Psoas muscle (tissue), 8 donors: ENCODE data around the gene ASB2. TPM values are rescaled to one million over a fixed set of nuclear protein-coding genes. Genes with fewer than 3 reads are reported as not detected.
A peak's percentile ranks its signal among the peaks of the same experiment; 100 is the strongest.

ENCODE experiments used
- ATAC-seq, 4 donors: fragments of 200-7000 bp; cut with Tn5 transposase; one replicate each; pipeline ENCODE4 v1.9.1; 2020; ENCODE audit warnings: moderate library complexity in 3 of 4, mild to moderate bottlenecking in 2 of 4
- DNase-seq, 2 donors: peaks; one replicate each; pipeline ENCODE4 v3.0.0-alpha.2; 2020
- H3K27ac ChIP-seq: fragments of 200-600 bp; one replicate; pipeline ENCODE4 v1.8.0; 2022
- H3K27me3 ChIP-seq, 3 donors: fragments of 200-600 bp in 1 of 3; one replicate each; pipeline versions ENCODE4 v1.6.1 to v1.8.0; 2013 to 2022; ENCODE audit warnings: low read length in 2 of 3, mild to moderate bottlenecking in 2 of 3, moderate library complexity in 1 of 3; ENCODE audit not compliant: insufficient read depth in 3 of 3
- H3K36me3 ChIP-seq, 2 donors: fragments of 200-600 bp in 1 of 2; one replicate each; pipeline versions ENCODE4 v1.6.1 to v1.8.0; 2013 to 2022; ENCODE audit warnings: low read depth in 1 of 2, mild to moderate bottlenecking in 1 of 2, moderate library complexity in 1 of 2; ENCODE audit not compliant: insufficient read depth in 1 of 2
- H3K4me1 ChIP-seq: fragments of 200-600 bp; one replicate; pipeline ENCODE4 v1.8.0; 2022
- H3K4me3 ChIP-seq: fragments of 200-600 bp; one replicate; pipeline ENCODE4 v1.8.0; 2022; ENCODE audit warnings: mild to moderate bottlenecking
- H3K9me3 ChIP-seq: fragments of 200-600 bp; one replicate; pipeline ENCODE4 v1.8.0; 2022
- CTCF ChIP-seq: fragments of 200-600 bp; IDR thresholded peaks from one replicate; pipeline ENCODE4 v1.8.0; 2022; ENCODE audit warnings: antibody characterized with exemption
- WGBS, 3 donors: extraction: QIAGEN DNeasy Blood & Tissue Kit; methylation state at CpG; one replicate each; pipeline versions ENCODE4 v1.1.6 to v1.1.7; 2013; 5-methylcytosine and 5-hydroxymethylcytosine counted together
- intact Hi-C, 2 donors: fragments of 100-400 bp; cut with DNase I; formaldehyde crosslinking; loops; one replicate each; pipeline versions ENCODE4 v1.11.0 to v1.14.2; 2022
- polyA plus RNA-seq, 3 donors: library from polyadenylated mRNA; stranded (reverse); fragments of 200-250 nt; gene quantifications; one replicate each; pipeline ENCODE4 v1.2.3, GENCODE V29; 2013
- total RNA-seq, 4 donors: library from RNA; stranded (reverse); fragmentation: NEBNext Ultra II Directional in 2 of 4; extraction: Animal tissue kit (Norgen Biotek cat#: 25700) in 2 of 4; gene quantifications; one replicate each; pipeline versions ENCODE4 v1.2.1 to v1.2.4, GENCODE V29; 2021 to 2023
- donor health status: healthy with polysubstance abuse.
- donor health status: DM: no; HTN: no; CAD: no; lungs with moderate emphysema.
- donor health status: Bipolar disorder and iron deficiency.
- donor health status: healthy.
- donor health status: DM: yes; HTN: yes; CAD: no.
- donor health status: DM: no; HTN: no; CAD: no.
- donor health status: DM: no; HTN: no; CAD: no.
- donor health status: DM: yes; HTN: yes; CAD: no.

ASB2 gene
- total and polyA plus RNA-seq, 7 donors, result 41.2 to 460 (median 230) TPM

GRCh38 chr14:93962701-93963601, 13.4 kb downstream of the ASB2 start:
- H3K36me3 ChIP-seq, result peaks cover 0 to 65% of the 10 kb centered on the region in 2 donors
- 18 to 27% (median 18%) methylated on average over 16 of the region's 16 CpGs for WGBS, 3 donors
- ATAC-seq, result peak; percentile 12 to 31 (median 22)
- peak in 1 of 2 donors; percentile 80 for DNase-seq
- no peak for TF ChIP-seq CTCF
- H3K4me3 ChIP-seq, result peak overlapping the region; percentile 22
- H3K27me3 ChIP-seq, result no peaks in the 10 kb centered on the region
- intact Hi-C loops, result no loop called here
- peaks cover 88% of the 10 kb centered on the region for H3K4me1 ChIP-seq
- peak overlapping the region; percentile 98 for H3K27ac ChIP-seq
- H3K9me3 ChIP-seq, result no peaks in the 10 kb centered on the region

- H3K9me3 ChIP-seq, result no peaks in the 10 kb centered on the region
- 69 to 97% (median 74%) methylated on average over 8 of the region's 8 CpGs for whole genome bisulfite sequencing, 3 donors
- TF ChIP-seq CTCF, result no peak
- ATAC-seq (no peak), DNase-seq (no peak)
- no peak overlapping the region for H3K4me3 ChIP-seq
- H3K4me1 ChIP-seq, result peaks cover 88% of the 10 kb centered on the region
- no peaks in the 10 kb centered on the region for H3K27me3 ChIP-seq
- peak overlapping the region; percentile 98 for H3K27ac ChIP-seq
- intact Hi-C loops, result no loop called here
- H3K36me3 ChIP-seq, result peaks cover 0 to 66% of the 10 kb centered on the region in 2 donors
Observed at GRCh38 chr14:93961620-93962019, 14.8 kb downstream of the ASB2 start.

GRCh38 chr14:93960774-93961438, 15.5 kb downstream of the ASB2 start:
- ATAC-seq (no peak), DNase-seq (no peak)
- Histone ChIP-seq H3K27me3 (no peaks in the 10 kb centered on the region), H3K36me3 (peaks cover 0 to 68% of the 10 kb centered on the region in 2 donors), H3K9me3 (no peaks in the 10 kb centered on the region), H3K4me3 (no peak overlapping the region), H3K27ac (peak overlapping the region; percentile 98), H3K4me1 (peaks cover 90% of the 10 kb centered on the region)
- WGBS, 3 donors, result 68 to 94% (median 79%) methylated on average over 3 of the region's 3 CpGs
- intact Hi-C loops, result no loop called here
- TF ChIP-seq CTCF, result no peak

GRCh38 chr14:93960108-93960475, 16.3 kb downstream of the ASB2 start:
- Histone ChIP-seq H3K36me3 (peaks cover 0 to 77% of the 10 kb centered on the region in 2 donors), H3K27me3 (no peaks in the 10 kb centered on the region), H3K27ac (peak overlapping the region; percentile 98), H3K9me3 (no peaks in the 10 kb centered on the region), H3K4me1 (peaks cover 89% of the 10 kb centered on the region), H3K4me3 (no peak overlapping the region)
- intact Hi-C loops, result no loop called here
- TF ChIP-seq CTCF, result no peak
- DNase-seq, result no peak
- ATAC-seq, result no peak
